Lower leg skin (tissue), 4 donors: ENCODE measurements around the gene CHST4. TPM values are rescaled to one million over a fixed set of nuclear protein-coding genes. Genes with fewer than 3 reads are reported as not detected.
"Not testable (repeated sequence)": the region's sequence is repeated elsewhere in the genome, so short reads cannot be mapped to it uniquely, and the experiment has no call there.

Experiments used
- DNase-seq, 2 donors: peaks; one replicate each; pipeline ENCODE4 v3.0.0-alpha.2; 2019; ENCODE audit warnings: low spot score in 2 of 2
- H3K4me3 ChIP-seq: fragments of 200-600 bp; sonication (generic); 2 replicates; pipeline ENCODE4 v1.5.1; 2017; ENCODE audit warnings: mild to moderate bottlenecking, low read depth; ENCODE audit not compliant: poor library complexity, severe bottlenecking
- CTCF ChIP-seq, 3 donors: fragments of 450-650 bp; IDR thresholded peaks; one replicate each; pipeline ENCODE4 v1.5.1; 2016; ENCODE audit warnings: antibody characterized with exemption in 3 of 3, mild to moderate bottlenecking in 3 of 3, moderate library complexity in 2 of 3
- POLR2A ChIP-seq, 2 donors: fragments of 450-650 bp; IDR thresholded peaks; one replicate each; pipeline ENCODE4 v1.6.1; 2016 to 2017; ENCODE audit warnings: antibody characterized with exemption in 2 of 2, mild to moderate bottlenecking in 1 of 2, moderate library complexity in 1 of 2
- WGBS, 2 donors: methylation state at CpG; one replicate each; pipeline ENCODE4 v1.1.5; 2018; 5-methylcytosine and 5-hydroxymethylcytosine counted together
- intact Hi-C: fragments of 100-400 bp; cut with DNase I; formaldehyde crosslinking; loops from one replicate; pipeline ENCODE4 v1.15.0; 2023; ENCODE audit warnings: low total_unique reads
- total RNA-seq, 4 donors: library from RNA; depleted of rRNA; stranded (reverse); fragments of >200 nt; gene quantifications; one replicate each; pipeline ENCODE4 v1.1.0, GENCODE V29; 2016

The CHST4 gene
- total RNA-seq, 4 donors from 2014 or later = not detected

- TF ChIP-seq CTCF (IDR thresholded peaks at IDR 0.05) (no peak), POLR2A (IDR thresholded peaks at IDR 0.05) (no peak)
- no peak for DNase-seq
- 75 to 84% methylated on average over 3 of the region's 3 CpGs for WGBS, 2 donors
- intact Hi-C loops = no loop called here
- no peak overlapping the region for H3K4me3 ChIP-seq
These were observed 33.0 kb upstream of the CHST4 start for GRCh38 chr16:71493213-71493612.

GRCh38 chr16:71498031-71498430 lies 28.2 kb upstream of the CHST4 start:
- intact Hi-C loops = no loop called here
- H3K4me3 ChIP-seq = no peak overlapping the region
- no peak for DNase-seq
- TF ChIP-seq CTCF (IDR thresholded peaks at IDR 0.05) (no peak), POLR2A (IDR thresholded peaks at IDR 0.05) (no peak)
- WGBS, 2 donors = 77 to 81% methylated on average over 3 of the region's 3 CpGs

GRCh38 chr16:71499775-71500364 lies 26.4 kb upstream of the CHST4 start:
- 0 to 1% methylated on average over 3 of the region's 3 CpGs for WGBS, 2 donors
- peak in 1 of 2 donors; percentile 18 for DNase-seq
- TF ChIP-seq POLR2A (IDR thresholded peaks at IDR 0.05) (no peak), CTCF (IDR thresholded peaks at IDR 0.05) (no peak)
- no peak overlapping the region for H3K4me3 ChIP-seq
- intact Hi-C loops = loop anchor here (10.0 kb wide), 1 partner anchor 85 kb away; no protein-coding TSS in a partner anchor

GRCh38 chr16:71500964-71501363 lies 25.3 kb upstream of the CHST4 start:
- 52 to 71% methylated on average over 2 of the region's 2 CpGs for WGBS, 2 donors
- intact Hi-C loops = loop anchor here (10.0 kb wide), 1 partner anchor 86 kb away; no protein-coding TSS in a partner anchor
- H3K4me3 ChIP-seq = no peak overlapping the region
- no peak for DNase-seq
- TF ChIP-seq CTCF (IDR thresholded peaks at IDR 0.05) (no peak), POLR2A (IDR thresholded peaks at IDR 0.05) (no peak)

DNA sequence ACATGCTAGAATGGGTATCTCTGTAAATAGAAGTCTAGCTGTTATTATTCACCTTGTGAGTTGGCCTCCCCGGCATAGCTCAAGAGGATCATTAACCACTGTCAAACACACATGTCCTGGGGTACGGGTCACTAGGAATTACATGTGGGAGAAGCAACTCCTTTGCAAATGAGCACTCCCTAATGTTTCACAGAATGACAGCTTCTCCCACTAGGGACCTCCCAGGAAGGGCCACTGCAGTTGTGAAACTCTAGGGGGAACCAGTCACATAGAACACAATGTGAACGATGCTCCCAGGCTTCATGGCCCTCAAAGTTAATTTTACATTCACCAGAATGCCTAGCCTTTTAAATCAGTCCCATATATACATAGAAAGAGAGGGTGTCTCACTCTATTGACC lies 24.7 kb upstream of the CHST4 start:
- TF ChIP-seq POLR2A (IDR thresholded peaks at IDR 0.05) = no peak
- TF ChIP-seq CTCF (IDR thresholded peaks at IDR 0.05) = no peak
- DNase-seq = no peak
- WGBS, 2 donors = 54 to 57% methylated on average over 3 of the region's 3 CpGs
- intact Hi-C loops = loop anchor here (10.0 kb wide), 1 partner anchor 87 kb away; no protein-coding TSS in a partner anchor
- no peak overlapping the region for H3K4me3 ChIP-seq

DNA sequence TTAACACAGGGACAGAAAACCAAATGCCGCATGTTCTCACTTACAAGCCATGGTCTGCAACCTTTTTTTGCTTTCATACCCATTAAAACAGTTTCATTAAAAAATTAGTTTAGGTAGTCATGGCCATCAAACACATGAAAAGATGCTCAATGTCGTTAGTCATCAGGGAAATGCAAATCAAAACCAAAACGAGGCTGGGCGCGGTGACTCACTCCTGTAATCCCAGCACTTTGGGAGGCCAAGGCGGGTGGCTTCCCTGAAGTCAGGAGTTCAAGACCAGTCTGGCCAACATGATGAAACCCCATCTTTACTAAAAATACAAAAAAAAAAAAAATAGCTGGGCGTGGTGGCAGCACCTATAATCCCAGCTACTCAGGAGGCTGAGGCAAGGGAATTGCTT lies 22.2 kb upstream of the CHST4 start:
- intact Hi-C loops = loop anchor here (10.0 kb wide), 1 partner anchor 89 kb away; no protein-coding TSS in a partner anchor
- 66 to 78% methylated on average over 7 of the region's 7 CpGs for WGBS, 2 donors
- H3K4me3 ChIP-seq, DNase-seq: not testable (repeated sequence)
